H1 (cell line): Measurements from ENCODE around the gene RABL6. TPM values are rescaled to one million over a fixed set of nuclear protein-coding genes. Genes with fewer than 3 reads are reported as not detected.

Experiments used
- BCL11A ChIP-seq, 2 experiments: IDR thresholded peaks; one replicate each; pipeline ENCODE4 v1.6.1; 2011; ENCODE audit warnings: low read depth in 2 of 2, low read length in 2 of 2, mild to moderate bottlenecking in 2 of 2
- BRCA1 ChIP-seq: IDR thresholded peaks from 2 replicates; pipeline ENCODE4 v1.6.1; 2012; ENCODE audit warnings: low read depth, low read length, improper control_type of control experiment
- CEBPB ChIP-seq: IDR thresholded peaks from 2 replicates; pipeline ENCODE4 v1.6.1; 2012; ENCODE audit warnings: low read depth, low read length
- CHD2 ChIP-seq: IDR thresholded peaks from 2 replicates; pipeline ENCODE4 v1.6.1; 2012; ENCODE audit warnings: low read length, improper control_type of control experiment
- POU5F1 ChIP-seq: IDR thresholded peaks from 2 replicates; pipeline ENCODE4 v1.6.1; 2011; ENCODE audit warnings: low read depth, mild to moderate bottlenecking, low read length, moderate library complexity
- RFX5 ChIP-seq: IDR thresholded peaks from 2 replicates; pipeline ENCODE4 v1.6.1; 2011; ENCODE audit warnings: low read depth, low read length, improper control_type of control experiment, borderline replicate concordance
- polyA plus RNA-seq, 7 experiments: library from polyadenylated mRNA; depleted of rRNA in 3 of 7; stranded (reverse) in 5 of 7; unstranded in 2 of 7; fragments of >200 nt in 5 of 7; fragments of 200-250 nt in 2 of 7; gene quantifications; 1 replicate in 5 of 7; 2 replicates in 1 of 7; 4 replicates in 1 of 7; pipeline versions ENCODE4 v1.2.1 to v1.2.3, GENCODE V29; 2011 to 2013; ENCODE audit warnings: missing spikeins in 2 of 7, mixed read lengths in 2 of 7
- total RNA-seq: library from RNA; stranded (reverse); fragmentation: NEBNext Ultra II Directional; extraction: Animal tissue kit (Norgen Biotek cat#: 25700); gene quantifications from 2 replicates; pipeline ENCODE4 v1.2.1, GENCODE V29; 2021
- TF ChIP-seq, protein P1 (sequence below): fragments of 300-600 bp; sonication (generic); IDR thresholded peaks from 2 replicates; pipeline ENCODE4 v1.7.1; 2012; ENCODE audit warnings: low read length, moderate library complexity, mild to moderate bottlenecking, inconsistent platforms; ENCODE audit not compliant: insufficient replicate concordance
- TF ChIP-seq, protein P2 (sequence below), 3 experiments: IDR thresholded peaks; 1 replicate in 2 of 3; 2 replicates in 1 of 3; pipeline versions ENCODE4 v1.5.1 to v1.6.1; 2011; ENCODE audit warnings: low read length in 3 of 3, mild to moderate bottlenecking in 3 of 3, inconsistent platforms in 2 of 3, low read depth in 1 of 3, moderate library complexity in 1 of 3; ENCODE audit not compliant: insufficient read depth in 1 of 3; ENCODE audit errors: control extremely low read depth in 1 of 3

RABL6 gene
- total and polyA plus RNA-seq, 2 of the 8 experiments (the other 6 are each of a cell fraction or from before 2014, with no cell fraction given): 70.1 to 130 TPM

DNA sequence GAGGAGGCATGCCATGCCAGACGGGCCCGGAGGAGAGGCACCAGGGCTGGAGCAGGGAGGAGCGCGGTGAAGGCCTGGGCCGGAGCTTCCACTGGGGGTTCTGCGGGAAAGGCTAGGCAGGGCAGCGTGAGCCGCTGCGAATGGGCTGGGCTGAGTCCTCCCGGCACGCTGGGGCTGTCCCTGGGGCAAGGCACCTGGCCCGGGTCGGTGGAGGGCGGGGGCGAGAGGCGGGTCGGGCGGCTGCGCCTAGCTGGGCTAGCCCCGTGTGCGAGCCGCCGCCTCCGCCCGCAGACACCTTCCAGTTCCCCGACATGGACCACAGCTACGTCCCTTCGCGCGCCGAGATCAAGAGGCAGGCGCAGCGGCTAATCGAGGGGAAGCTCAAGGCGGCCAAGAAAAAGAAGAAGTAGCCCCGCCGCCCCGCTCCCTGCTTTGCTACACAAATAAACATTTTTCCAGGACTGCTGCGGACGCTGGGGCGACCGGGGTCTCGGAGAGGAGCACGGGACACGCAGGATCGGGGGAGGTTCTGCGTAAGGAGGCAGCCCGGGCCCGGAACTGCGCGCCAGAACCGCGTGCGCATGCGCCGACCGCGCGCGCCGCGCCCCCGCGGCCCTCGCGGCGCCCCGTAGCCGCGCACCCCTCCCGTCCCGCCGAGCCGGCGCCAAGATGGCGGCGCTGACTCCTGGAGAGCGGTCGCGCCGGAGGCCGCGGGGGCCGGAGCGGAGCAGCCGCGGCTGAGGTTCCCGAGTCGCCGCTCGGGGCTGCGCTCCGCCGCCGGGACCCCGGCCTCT lies at the start of gene RABL6 (continued):
- TF ChIP-seq, protein P1, sequence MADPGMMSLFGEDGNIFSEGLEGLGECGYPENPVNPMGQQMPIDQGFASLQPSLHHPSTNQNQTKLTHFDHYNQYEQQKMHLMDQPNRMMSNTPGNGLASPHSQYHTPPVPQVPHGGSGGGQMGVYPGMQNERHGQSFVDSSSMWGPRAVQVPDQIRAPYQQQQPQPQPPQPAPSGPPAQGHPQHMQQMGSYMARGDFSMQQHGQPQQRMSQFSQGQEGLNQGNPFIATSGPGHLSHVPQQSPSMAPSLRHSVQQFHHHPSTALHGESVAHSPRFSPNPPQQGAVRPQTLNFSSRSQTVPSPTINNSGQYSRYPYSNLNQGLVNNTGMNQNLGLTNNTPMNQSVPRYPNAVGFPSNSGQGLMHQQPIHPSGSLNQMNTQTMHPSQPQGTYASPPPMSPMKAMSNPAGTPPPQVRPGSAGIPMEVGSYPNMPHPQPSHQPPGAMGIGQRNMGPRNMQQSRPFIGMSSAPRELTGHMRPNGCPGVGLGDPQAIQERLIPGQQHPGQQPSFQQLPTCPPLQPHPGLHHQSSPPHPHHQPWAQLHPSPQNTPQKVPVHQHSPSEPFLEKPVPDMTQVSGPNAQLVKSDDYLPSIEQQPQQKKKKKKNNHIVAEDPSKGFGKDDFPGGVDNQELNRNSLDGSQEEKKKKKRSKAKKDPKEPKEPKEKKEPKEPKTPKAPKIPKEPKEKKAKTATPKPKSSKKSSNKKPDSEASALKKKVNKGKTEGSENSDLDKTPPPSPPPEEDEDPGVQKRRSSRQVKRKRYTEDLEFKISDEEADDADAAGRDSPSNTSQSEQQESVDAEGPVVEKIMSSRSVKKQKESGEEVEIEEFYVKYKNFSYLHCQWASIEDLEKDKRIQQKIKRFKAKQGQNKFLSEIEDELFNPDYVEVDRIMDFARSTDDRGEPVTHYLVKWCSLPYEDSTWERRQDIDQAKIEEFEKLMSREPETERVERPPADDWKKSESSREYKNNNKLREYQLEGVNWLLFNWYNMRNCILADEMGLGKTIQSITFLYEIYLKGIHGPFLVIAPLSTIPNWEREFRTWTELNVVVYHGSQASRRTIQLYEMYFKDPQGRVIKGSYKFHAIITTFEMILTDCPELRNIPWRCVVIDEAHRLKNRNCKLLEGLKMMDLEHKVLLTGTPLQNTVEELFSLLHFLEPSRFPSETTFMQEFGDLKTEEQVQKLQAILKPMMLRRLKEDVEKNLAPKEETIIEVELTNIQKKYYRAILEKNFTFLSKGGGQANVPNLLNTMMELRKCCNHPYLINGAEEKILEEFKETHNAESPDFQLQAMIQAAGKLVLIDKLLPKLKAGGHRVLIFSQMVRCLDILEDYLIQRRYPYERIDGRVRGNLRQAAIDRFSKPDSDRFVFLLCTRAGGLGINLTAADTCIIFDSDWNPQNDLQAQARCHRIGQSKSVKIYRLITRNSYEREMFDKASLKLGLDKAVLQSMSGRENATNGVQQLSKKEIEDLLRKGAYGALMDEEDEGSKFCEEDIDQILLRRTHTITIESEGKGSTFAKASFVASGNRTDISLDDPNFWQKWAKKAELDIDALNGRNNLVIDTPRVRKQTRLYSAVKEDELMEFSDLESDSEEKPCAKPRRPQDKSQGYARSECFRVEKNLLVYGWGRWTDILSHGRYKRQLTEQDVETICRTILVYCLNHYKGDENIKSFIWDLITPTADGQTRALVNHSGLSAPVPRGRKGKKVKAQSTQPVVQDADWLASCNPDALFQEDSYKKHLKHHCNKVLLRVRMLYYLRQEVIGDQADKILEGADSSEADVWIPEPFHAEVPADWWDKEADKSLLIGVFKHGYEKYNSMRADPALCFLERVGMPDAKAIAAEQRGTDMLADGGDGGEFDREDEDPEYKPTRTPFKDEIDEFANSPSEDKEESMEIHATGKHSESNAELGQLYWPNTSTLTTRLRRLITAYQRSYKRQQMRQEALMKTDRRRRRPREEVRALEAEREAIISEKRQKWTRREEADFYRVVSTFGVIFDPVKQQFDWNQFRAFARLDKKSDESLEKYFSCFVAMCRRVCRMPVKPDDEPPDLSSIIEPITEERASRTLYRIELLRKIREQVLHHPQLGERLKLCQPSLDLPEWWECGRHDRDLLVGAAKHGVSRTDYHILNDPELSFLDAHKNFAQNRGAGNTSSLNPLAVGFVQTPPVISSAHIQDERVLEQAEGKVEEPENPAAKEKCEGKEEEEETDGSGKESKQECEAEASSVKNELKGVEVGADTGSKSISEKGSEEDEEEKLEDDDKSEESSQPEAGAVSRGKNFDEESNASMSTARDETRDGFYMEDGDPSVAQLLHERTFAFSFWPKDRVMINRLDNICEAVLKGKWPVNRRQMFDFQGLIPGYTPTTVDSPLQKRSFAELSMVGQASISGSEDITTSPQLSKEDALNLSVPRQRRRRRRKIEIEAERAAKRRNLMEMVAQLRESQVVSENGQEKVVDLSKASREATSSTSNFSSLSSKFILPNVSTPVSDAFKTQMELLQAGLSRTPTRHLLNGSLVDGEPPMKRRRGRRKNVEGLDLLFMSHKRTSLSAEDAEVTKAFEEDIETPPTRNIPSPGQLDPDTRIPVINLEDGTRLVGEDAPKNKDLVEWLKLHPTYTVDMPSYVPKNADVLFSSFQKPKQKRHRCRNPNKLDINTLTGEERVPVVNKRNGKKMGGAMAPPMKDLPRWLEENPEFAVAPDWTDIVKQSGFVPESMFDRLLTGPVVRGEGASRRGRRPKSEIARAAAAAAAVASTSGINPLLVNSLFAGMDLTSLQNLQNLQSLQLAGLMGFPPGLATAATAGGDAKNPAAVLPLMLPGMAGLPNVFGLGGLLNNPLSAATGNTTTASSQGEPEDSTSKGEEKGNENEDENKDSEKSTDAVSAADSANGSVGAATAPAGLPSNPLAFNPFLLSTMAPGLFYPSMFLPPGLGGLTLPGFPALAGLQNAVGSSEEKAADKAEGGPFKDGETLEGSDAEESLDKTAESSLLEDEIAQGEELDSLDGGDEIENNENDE: no peak
- TF ChIP-seq, protein P2, sequence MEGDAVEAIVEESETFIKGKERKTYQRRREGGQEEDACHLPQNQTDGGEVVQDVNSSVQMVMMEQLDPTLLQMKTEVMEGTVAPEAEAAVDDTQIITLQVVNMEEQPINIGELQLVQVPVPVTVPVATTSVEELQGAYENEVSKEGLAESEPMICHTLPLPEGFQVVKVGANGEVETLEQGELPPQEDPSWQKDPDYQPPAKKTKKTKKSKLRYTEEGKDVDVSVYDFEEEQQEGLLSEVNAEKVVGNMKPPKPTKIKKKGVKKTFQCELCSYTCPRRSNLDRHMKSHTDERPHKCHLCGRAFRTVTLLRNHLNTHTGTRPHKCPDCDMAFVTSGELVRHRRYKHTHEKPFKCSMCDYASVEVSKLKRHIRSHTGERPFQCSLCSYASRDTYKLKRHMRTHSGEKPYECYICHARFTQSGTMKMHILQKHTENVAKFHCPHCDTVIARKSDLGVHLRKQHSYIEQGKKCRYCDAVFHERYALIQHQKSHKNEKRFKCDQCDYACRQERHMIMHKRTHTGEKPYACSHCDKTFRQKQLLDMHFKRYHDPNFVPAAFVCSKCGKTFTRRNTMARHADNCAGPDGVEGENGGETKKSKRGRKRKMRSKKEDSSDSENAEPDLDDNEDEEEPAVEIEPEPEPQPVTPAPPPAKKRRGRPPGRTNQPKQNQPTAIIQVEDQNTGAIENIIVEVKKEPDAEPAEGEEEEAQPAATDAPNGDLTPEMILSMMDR (IDR thresholded peaks at IDR 0.05; ENCODE audit: control extremely low read depth in 1 of 3, insufficient read depth in 1 of 3, low read depth in 1 of 3, low read length in 3 of 3): no peak
- TF ChIP-seq CEBPB: no peak
- no peak for TF ChIP-seq BCL11A (IDR thresholded peaks at IDR 0.05; ENCODE audit: low read depth in 2 of 2, low read length in 2 of 2)
- TF ChIP-seq CHD2: no peak
- TF ChIP-seq POU5F1: no peak
- TF ChIP-seq BRCA1: no peak
- TF ChIP-seq RFX5: no peak
